ENCODE measurements around the gene SLC38A11.

DNA sequence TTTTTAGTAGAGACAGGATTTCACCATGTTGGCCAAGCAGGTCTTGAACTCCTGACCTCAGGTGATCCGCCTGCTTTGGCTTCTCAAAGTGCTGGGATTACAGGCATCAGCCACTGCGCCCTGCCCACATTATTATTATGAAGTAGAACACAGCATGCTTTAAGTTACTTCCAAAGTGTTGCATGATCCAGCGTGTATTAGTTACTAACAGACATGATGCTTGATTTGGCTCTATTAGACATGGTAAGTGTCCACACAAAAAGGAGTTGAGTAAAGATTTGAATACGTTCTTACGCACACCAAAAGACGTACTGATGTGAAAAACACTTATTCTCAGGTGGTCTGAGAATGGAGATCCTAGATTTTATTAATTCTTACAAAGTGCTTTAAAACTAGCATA lies 50.0 kb downstream of the SLC38A11 start:
- TF ChIP-seq CTCF (conservative IDR thresholded peaks at IDR 0.05 in 1 of 2, IDR thresholded peaks at IDR 0.05 in 1 of 2; ENCODE audit: low read depth in 1 of 2, low read length in 2 of 2): no peak
- no peak for TF ChIP-seq EZH2 (IDR thresholded peaks at IDR 0.05; ENCODE audit: low read length, missing control alignments)

All from fibroblast of lung (primary cell).